MG63 (cell line): ENCODE measurements around the gene TUBA3E. TPM values are rescaled to one million over a fixed set of nuclear protein-coding genes. Genes with fewer than 3 reads are reported as not detected.
"Not testable (repeated sequence)": the region's sequence is repeated elsewhere in the genome, so short reads cannot be mapped to it uniquely, and the experiment has no call there.

Experiments
- DNase-seq: peaks from one replicate; pipeline ENCODE4 v3.0.0-alpha.2; 2020
- H3K27me3 ChIP-seq: fragments of 250-450 bp; sonication (Bioruptor Pico); 2 replicates; pipeline ENCODE4 v1.5.1; 2020; ENCODE audit warnings: mild to moderate bottlenecking, moderate library complexity
- H3K36me3 ChIP-seq: fragments of 250-450 bp; sonication (Bioruptor Pico); 2 replicates; pipeline ENCODE4 v1.5.1; 2020; ENCODE audit warnings: mild to moderate bottlenecking, moderate library complexity
- H3K4me3 ChIP-seq: fragments of 250-450 bp; sonication (Bioruptor Pico); 2 replicates; pipeline ENCODE4 v1.5.1; 2020; ENCODE audit warnings: mild to moderate bottlenecking, moderate library complexity
- H3K9me3 ChIP-seq: fragments of 250-450 bp; sonication (Bioruptor Pico); 2 replicates; pipeline ENCODE4 v1.5.1; 2020; ENCODE audit warnings: mild to moderate bottlenecking, moderate library complexity
- total RNA-seq: library from RNA; depleted of rRNA; stranded (reverse); fragments of >200 nt; shearing (Covaris generic); gene quantifications from 2 replicates; pipeline ENCODE4 v1.2.3, GENCODE V29; 2014; ENCODE audit warnings: low replicate concordance

TUBA3E gene
- total RNA-seq, 1 experiment from 2014 or later = not detected

GRCh38 chr2:130202518-130202917 is 4.3 kb upstream of the TUBA3E start:
- not testable (repeated sequence) for H3K36me3 ChIP-seq, H3K9me3 ChIP-seq, DNase-seq

GRCh38 chr2:130196052-130196451 is 2.2 kb downstream of the TUBA3E start:
- not testable (repeated sequence) for DNase-seq, H3K9me3 ChIP-seq, H3K27me3 ChIP-seq, H3K4me3 ChIP-seq, H3K36me3 ChIP-seq

More at GRCh38 chr2:130202518-130202917, 4.3 kb upstream of the TUBA3E start:
- H3K4me3 ChIP-seq, H3K27me3 ChIP-seq: not testable (repeated sequence)

- not testable (repeated sequence) for H3K27me3 ChIP-seq, H3K4me3 ChIP-seq, H3K9me3 ChIP-seq, DNase-seq, H3K36me3 ChIP-seq
Measured at GRCh38 chr2:130195089-130195635, 3.1 kb downstream of the TUBA3E start.

- not testable (repeated sequence) for H3K36me3 ChIP-seq, H3K27me3 ChIP-seq, H3K4me3 ChIP-seq, H3K9me3 ChIP-seq, DNase-seq
Measured at GRCh38 chr2:130193824-130194223, 4.4 kb downstream of the TUBA3E start.

- H3K36me3 ChIP-seq, H3K9me3 ChIP-seq, H3K27me3 ChIP-seq, H3K4me3 ChIP-seq, DNase-seq: not testable (repeated sequence)
Measured at GRCh38 chr2:130192451-130192850, 5.8 kb downstream of the TUBA3E start.

GRCh38 chr2:130191319-130191718 is 6.9 kb downstream of the TUBA3E start:
- not testable (repeated sequence) for H3K36me3 ChIP-seq, H3K4me3 ChIP-seq, H3K9me3 ChIP-seq, DNase-seq, H3K27me3 ChIP-seq

- H3K9me3 ChIP-seq = no peaks in the 10 kb centered on the region
- H3K36me3 ChIP-seq = peaks cover 7% of the 10 kb centered on the region
- H3K4me3 ChIP-seq = no peak overlapping the region
- no peaks in the 10 kb centered on the region for H3K27me3 ChIP-seq
- no peak for DNase-seq
Measured at GRCh38 chr2:130190237-130190636, 8.0 kb downstream of the TUBA3E start.

- H3K9me3 ChIP-seq, H3K4me3 ChIP-seq, H3K27me3 ChIP-seq, DNase-seq: not testable (repeated sequence)
- peaks cover 14% of the 10 kb centered on the region for H3K36me3 ChIP-seq
Measured at GRCh38 chr2:130188958-130189357, 9.3 kb downstream of the TUBA3E start.

- not testable (repeated sequence) for H3K9me3 ChIP-seq, H3K27me3 ChIP-seq, DNase-seq, H3K4me3 ChIP-seq
- peaks cover 19% of the 10 kb centered on the region for H3K36me3 ChIP-seq
Measured at GRCh38 chr2:130187859-130188792, 10.1 kb downstream of the TUBA3E start.

GRCh38 chr2:130187268-130187667 is 11.0 kb downstream of the TUBA3E start:
- H3K9me3 ChIP-seq = no peaks in the 10 kb centered on the region
- H3K4me3 ChIP-seq = no peak overlapping the region
- H3K27me3 ChIP-seq = no peaks in the 10 kb centered on the region
- no peak for DNase-seq
- H3K36me3 ChIP-seq = peaks cover 23% of the 10 kb centered on the region

- H3K9me3 ChIP-seq = no peaks in the 10 kb centered on the region
- peaks cover 23% of the 10 kb centered on the region for H3K36me3 ChIP-seq
- no peak for DNase-seq
- H3K27me3 ChIP-seq = no peaks in the 10 kb centered on the region
- no peak overlapping the region for H3K4me3 ChIP-seq
Measured at GRCh38 chr2:130186391-130186790, 11.8 kb downstream of the TUBA3E start.

GRCh38 chr2:130185896-130186295 is 12.3 kb downstream of the TUBA3E start:
- no peak for DNase-seq
- Histone ChIP-seq H3K27me3 (no peaks in the 10 kb centered on the region), H3K4me3 (no peak overlapping the region), H3K36me3 (peaks cover 23% of the 10 kb centered on the region), H3K9me3 (no peaks in the 10 kb centered on the region)

- H3K27me3 ChIP-seq = no peaks in the 10 kb centered on the region
- peaks cover 23% of the 10 kb centered on the region for H3K36me3 ChIP-seq
- DNase-seq = no peak
- H3K9me3 ChIP-seq = no peaks in the 10 kb centered on the region
- H3K4me3 ChIP-seq = no peak overlapping the region
Measured at GRCh38 chr2:130185436-130185835, 12.8 kb downstream of the TUBA3E start.

GRCh38 chr2:130183512-130184373 is 14.5 kb downstream of the TUBA3E start:
- peak; percentile 54 for DNase-seq
- H3K27me3 ChIP-seq = no peaks in the 10 kb centered on the region
- H3K9me3 ChIP-seq = no peaks in the 10 kb centered on the region
- H3K36me3 ChIP-seq = peaks cover 26% of the 10 kb centered on the region
- peak overlapping the region; percentile 70 for H3K4me3 ChIP-seq

GRCh38 chr2:130182826-130183511 is 15.3 kb downstream of the TUBA3E start:
- peak; percentile 47 for DNase-seq
- Histone ChIP-seq H3K36me3 (peaks cover 26% of the 10 kb centered on the region), H3K4me3 (peak overlapping the region; percentile 70)
- H3K27me3 ChIP-seq, H3K9me3 ChIP-seq: not testable (repeated sequence)

GRCh38 chr2:130181880-130182682 is 16.2 kb downstream of the TUBA3E start, which contains the start of gene MZT2B:
Gene MZT2B (plus strand): TSS chr2:130182262. CDS start chr2:130182283, 21 bp downstream.
- H3K9me3 ChIP-seq, H3K27me3 ChIP-seq: not testable (repeated sequence)
- Histone ChIP-seq H3K4me3 (peak within 1 kb of the TSS; percentile 70), H3K36me3 (peaks cover 23% of the 10 kb centered on the region)
- DNase-seq = peak; percentile 89
